Uterus (tissue), 4 donors: Measurements from ENCODE around the gene ARHGEF1. TPM values are rescaled to one million over a fixed set of nuclear protein-coding genes. Genes with fewer than 3 reads are reported as not detected.

Source experiments
- DNase-seq, 2 donors: peaks; one replicate each; pipeline ENCODE4 v3.0.0-alpha.2; 2019 to 2020
- H3K27ac ChIP-seq, 2 donors: fragments of 200-600 bp; sonication (generic); 1 replicate in 1 of 2; 2 replicates in 1 of 2; pipeline ENCODE4 v1.5.1; 2016 to 2018
- H3K27me3 ChIP-seq, 2 donors: fragments of 200-600 bp; sonication (generic); one replicate each; pipeline ENCODE4 v1.5.1; 2018 to 2019; ENCODE audit warnings: control low read depth in 1 of 2
- H3K36me3 ChIP-seq, 2 donors: fragments of 200-600 bp; sonication (generic); one replicate each; pipeline ENCODE4 v1.5.1; 2019; ENCODE audit warnings: control low read depth in 1 of 2
- H3K4me1 ChIP-seq, 2 donors: fragments of 200-600 bp; sonication (generic); one replicate each; pipeline ENCODE4 v1.5.1; 2018 to 2019; ENCODE audit warnings: control low read depth in 1 of 2
- H3K4me3 ChIP-seq, 2 donors: fragments of 200-600 bp; sonication (generic); 1 replicate in 1 of 2; 2 replicates in 1 of 2; pipeline ENCODE4 v1.5.1; 2018 to 2019; ENCODE audit warnings: mild to moderate bottlenecking in 1 of 2
- H3K9me3 ChIP-seq, 2 donors: fragments of 200-600 bp; sonication (generic); one replicate each; pipeline ENCODE4 v1.5.1; 2019; ENCODE audit warnings: control low read depth in 1 of 2
- POLR2A ChIP-seq, 2 donors: fragments of 450-650 bp; IDR thresholded peaks; one replicate each; pipeline ENCODE4 v1.6.1; 2016; ENCODE audit warnings: antibody characterized with exemption in 2 of 2, mild to moderate bottlenecking in 1 of 2, moderate library complexity in 1 of 2
- intact Hi-C: fragments of 100-400 bp; cut with DNase I; formaldehyde crosslinking; loops from one replicate; pipeline ENCODE4 v1.15.1; 2023; ENCODE audit warnings: low total_unique reads
- total RNA-seq, 4 donors: library from RNA; depleted of rRNA in 3 of 4; stranded (reverse); fragments of >200 nt in 3 of 4; gene quantifications; one replicate each; pipeline versions ENCODE4 v1.1.0 to v1.2.4, GENCODE V29; 2014 to 2023
- TF ChIP-seq, protein P1 (sequence below), 4 experiments: fragments of 200-600 bp in 2 of 4; fragments of 450-650 bp in 2 of 4; sonication (generic) in 2 of 4; IDR thresholded peaks; one replicate each; pipeline ENCODE4 v1.5.1; 2016 to 2019; ENCODE audit warnings: antibody characterized with exemption in 4 of 4, mild to moderate bottlenecking in 2 of 4, moderate library complexity in 1 of 4
- donor health status: DM: yes; HTN: yes; CAD: no.

Gene ARHGEF1
- total RNA-seq, 4 donors from 2014 or later, result 13.5 to 118 (median 37.1) TPM

DNA sequence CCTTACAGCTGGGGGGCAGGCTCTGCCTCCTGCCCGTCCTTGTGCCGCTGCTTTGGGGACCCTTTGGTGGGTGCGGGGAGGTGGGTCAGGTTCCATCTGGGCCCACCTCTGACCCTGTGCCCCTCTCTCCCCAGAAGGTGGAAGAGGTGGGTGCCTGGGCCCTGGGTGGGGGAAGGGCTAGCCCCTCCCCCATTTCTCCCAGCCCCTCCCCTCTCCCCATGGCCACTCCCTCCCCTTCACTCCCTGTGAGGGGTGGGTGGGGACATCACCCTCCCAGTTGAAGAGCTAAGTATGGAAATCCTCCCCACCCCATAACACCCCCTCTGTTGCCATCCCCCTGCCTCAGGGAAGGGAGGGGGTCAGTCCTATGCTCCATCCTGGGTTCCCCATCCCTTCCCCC lies 14.2 kb downstream of the ARHGEF1 start:
- H3K9me3 ChIP-seq, result no peaks in the 10 kb centered on the region
- H3K4me3 ChIP-seq, result no peak overlapping the region
- TF ChIP-seq, protein P1, sequence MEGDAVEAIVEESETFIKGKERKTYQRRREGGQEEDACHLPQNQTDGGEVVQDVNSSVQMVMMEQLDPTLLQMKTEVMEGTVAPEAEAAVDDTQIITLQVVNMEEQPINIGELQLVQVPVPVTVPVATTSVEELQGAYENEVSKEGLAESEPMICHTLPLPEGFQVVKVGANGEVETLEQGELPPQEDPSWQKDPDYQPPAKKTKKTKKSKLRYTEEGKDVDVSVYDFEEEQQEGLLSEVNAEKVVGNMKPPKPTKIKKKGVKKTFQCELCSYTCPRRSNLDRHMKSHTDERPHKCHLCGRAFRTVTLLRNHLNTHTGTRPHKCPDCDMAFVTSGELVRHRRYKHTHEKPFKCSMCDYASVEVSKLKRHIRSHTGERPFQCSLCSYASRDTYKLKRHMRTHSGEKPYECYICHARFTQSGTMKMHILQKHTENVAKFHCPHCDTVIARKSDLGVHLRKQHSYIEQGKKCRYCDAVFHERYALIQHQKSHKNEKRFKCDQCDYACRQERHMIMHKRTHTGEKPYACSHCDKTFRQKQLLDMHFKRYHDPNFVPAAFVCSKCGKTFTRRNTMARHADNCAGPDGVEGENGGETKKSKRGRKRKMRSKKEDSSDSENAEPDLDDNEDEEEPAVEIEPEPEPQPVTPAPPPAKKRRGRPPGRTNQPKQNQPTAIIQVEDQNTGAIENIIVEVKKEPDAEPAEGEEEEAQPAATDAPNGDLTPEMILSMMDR (IDR thresholded peaks at IDR 0.05), result no peak
- no peak for TF ChIP-seq POLR2A (IDR thresholded peaks at IDR 0.05)
- H3K27me3 ChIP-seq, result no peaks in the 10 kb centered on the region
- H3K36me3 ChIP-seq, result no peaks in the 10 kb centered on the region
- no peak overlapping the region for H3K27ac ChIP-seq
- no peak for DNase-seq
- no peaks in the 10 kb centered on the region for H3K4me1 ChIP-seq
- intact Hi-C loops, result no loop called here

DNA sequence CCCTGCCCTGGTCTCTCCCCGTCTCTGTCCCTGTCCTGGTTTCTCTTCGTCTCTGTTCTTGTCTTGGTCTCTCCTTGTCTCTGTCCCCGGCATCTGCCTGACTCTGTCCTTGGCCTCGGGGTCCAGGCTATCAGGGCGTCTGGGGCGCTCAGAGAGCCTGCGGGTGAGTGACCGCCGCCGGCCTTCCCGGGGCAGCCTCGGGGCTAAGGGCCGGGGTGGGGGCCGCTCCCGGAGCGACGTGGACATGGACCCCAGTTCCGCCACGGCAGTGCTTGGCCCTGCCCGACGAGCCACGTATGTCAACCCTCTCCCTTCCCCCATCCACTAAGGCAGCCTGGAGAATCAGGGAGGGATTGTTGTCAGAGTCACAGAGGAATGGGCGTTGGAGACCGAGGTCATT lies 14.8 kb downstream of the ARHGEF1 start:
- no peak overlapping the region for H3K4me3 ChIP-seq
- H3K27ac ChIP-seq, result no peak overlapping the region
- no peaks in the 10 kb centered on the region for H3K36me3 ChIP-seq
- no peak for DNase-seq
- H3K27me3 ChIP-seq, result no peaks in the 10 kb centered on the region
- no peak for TF ChIP-seq POLR2A (IDR thresholded peaks at IDR 0.05)
- intact Hi-C loops, result no loop called here
- H3K9me3 ChIP-seq, result no peaks in the 10 kb centered on the region
- H3K4me1 ChIP-seq, result no peaks in the 10 kb centered on the region

DNA sequence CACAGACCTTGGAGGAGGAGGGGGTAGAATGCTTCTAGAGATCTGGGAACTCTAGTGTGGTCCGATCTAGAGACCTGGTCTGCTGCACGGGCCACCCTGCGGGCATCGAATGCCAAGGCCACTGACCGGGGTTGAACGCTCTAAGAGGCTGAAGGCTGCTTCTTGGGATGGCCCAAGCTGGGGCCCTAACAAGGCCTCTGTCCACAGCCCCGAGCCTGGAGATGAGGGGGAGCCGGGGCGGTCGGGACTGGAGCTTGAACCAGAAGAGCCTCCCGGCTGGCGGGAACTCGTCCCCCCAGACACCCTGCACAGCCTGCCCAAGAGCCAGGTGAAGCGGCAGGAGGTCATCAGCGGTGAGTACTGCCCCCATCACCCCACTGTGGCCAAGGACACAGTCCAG lies 15.3 kb downstream of the ARHGEF1 start:
- Histone ChIP-seq H3K9me3 (no peaks in the 10 kb centered on the region), H3K27ac (no peak overlapping the region), H3K36me3 (no peaks in the 10 kb centered on the region), H3K4me1 (no peaks in the 10 kb centered on the region), H3K4me3 (no peak overlapping the region), H3K27me3 (no peaks in the 10 kb centered on the region)
- intact Hi-C loops, result no loop called here
- TF ChIP-seq POLR2A (IDR thresholded peaks at IDR 0.05), result no peak
- TF ChIP-seq, protein P1 (IDR thresholded peaks at IDR 0.05), result no peak
- DNase-seq, result no peak

DNA sequence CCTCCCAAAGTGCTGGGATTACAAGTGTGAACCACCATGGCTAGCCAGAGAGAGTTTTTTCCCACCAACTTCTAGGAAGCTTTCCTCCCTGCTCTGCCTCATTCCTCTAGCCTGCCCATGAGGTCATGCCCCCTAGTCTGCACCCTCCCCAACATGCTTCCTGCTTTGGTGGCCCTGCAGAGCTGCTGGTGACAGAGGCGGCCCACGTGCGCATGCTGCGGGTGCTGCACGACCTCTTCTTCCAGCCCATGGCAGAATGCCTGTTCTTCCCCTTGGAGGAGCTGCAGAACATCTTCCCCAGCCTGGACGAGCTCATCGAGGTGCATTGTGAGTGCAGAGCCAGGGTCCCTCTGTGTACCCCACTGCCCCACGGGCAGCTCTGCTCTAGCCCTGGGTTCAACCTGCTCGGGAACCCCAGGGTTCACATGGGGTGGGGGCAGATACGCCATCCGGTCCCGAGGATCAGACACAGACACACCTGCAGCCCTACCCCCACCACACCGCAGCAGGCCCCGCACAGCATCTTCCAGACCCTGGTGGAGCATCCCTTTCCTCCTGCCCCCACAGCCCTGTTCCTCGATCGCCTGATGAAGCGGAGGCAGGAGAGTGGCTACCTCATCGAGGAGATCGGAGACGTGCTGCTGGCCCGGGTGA lies 18.9 kb downstream of the ARHGEF1 start:
- Histone ChIP-seq H3K27ac (no peak overlapping the region), H3K36me3 (no peaks in the 10 kb centered on the region), H3K9me3 (no peaks in the 10 kb centered on the region), H3K4me3 (no peak overlapping the region), H3K27me3 (no peaks in the 10 kb centered on the region), H3K4me1 (no peaks in the 10 kb centered on the region)
- intact Hi-C loops, result no loop called here
- TF ChIP-seq, protein P1 (IDR thresholded peaks at IDR 0.05), result no peak
- no peak for TF ChIP-seq POLR2A (IDR thresholded peaks at IDR 0.05)
- no peak for DNase-seq

DNA sequence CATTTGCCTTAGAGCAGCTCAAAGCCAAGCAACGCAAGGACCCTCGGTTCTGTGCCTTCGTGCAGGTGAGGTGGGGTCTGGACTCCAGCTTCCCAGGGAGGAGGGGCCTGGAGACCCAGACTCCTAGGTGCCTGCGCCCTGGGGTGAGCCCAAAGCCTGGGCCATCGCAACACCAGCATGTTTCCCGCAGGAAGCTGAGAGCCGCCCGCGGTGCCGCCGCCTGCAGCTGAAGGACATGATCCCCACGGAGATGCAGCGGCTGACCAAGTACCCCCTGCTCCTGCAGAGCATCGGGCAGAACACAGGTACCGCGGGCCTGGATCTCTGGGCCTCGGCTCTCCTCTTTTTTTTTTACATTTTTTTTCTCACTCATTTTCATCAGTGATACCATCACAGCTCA lies 19.6 kb downstream of the ARHGEF1 start:
- Histone ChIP-seq H3K4me3 (no peak overlapping the region), H3K9me3 (no peaks in the 10 kb centered on the region), H3K27ac (no peak overlapping the region), H3K27me3 (no peaks in the 10 kb centered on the region), H3K4me1 (no peaks in the 10 kb centered on the region), H3K36me3 (no peaks in the 10 kb centered on the region)
- DNase-seq, result no peak
- no peak for TF ChIP-seq POLR2A (IDR thresholded peaks at IDR 0.05)
- TF ChIP-seq, protein P1 (IDR thresholded peaks at IDR 0.05), result no peak
- intact Hi-C loops, result no loop called here
